ENCODE data around the gene CLTB. TPM values are rescaled to one million over a fixed set of nuclear protein-coding genes. Genes with fewer than 3 reads are reported as not detected.

Gene CLTB
- total and polyA plus RNA-seq, 2 of the 8 experiments (the other 6 are each of a cell fraction or from before 2014, with no cell fraction given): 25.9 to 34.9 TPM

DNA sequence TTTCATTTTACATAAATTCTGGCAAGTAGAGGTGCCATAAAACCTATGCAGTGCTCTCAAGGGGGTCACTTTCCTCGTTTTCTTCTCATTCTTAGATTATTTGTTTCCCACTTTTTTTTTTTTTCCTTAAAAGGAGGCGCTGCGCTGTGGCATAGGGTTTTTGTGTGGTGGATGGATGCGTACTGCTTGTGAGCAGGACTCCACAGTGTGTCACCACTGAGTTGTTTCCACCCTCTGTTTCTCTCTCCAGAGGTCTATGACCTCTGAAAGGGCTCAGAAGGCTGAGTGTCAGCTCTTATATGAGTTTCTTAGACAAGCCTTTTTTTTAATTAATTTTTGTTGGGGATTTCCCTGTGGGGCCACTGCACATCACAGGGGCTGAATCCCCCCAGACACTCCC, 13.6 kb upstream of the CLTB start:
- H3K4ac ChIP-seq (replicated peaks; ENCODE audit: insufficient read length, low read depth, low read length): no peak overlapping the region
- no peak overlapping the region for H3K14ac ChIP-seq (ENCODE audit: insufficient read length)
- H3K18ac ChIP-seq (ENCODE audit: extremely low read depth, low read length): no peak overlapping the region
- no peak overlapping the region for H3K56ac ChIP-seq (replicated peaks; ENCODE audit: insufficient read length, low read depth, low read length)
- H2AFZ ChIP-seq (ENCODE audit: low read length): no peak overlapping the region
- H3K27me3 ChIP-seq (replicated peaks in 1 of 4; ENCODE audit: control insufficient read depth in 3 of 4, extremely low read depth in 1 of 4, insufficient read depth in 3 of 4, low read length in 3 of 4): no peaks in the 10 kb centered on the region
- no peaks in the 10 kb centered on the region for H3K79me1 ChIP-seq (ENCODE audit: low read depth, low read length)
- peaks cover 8 to 11% of the 10 kb centered on the region in 2 experiments; a peak in 2 of 4 replicates for H3K9me3 ChIP-seq (ENCODE audit: insufficient read depth in 2 of 2, low read depth in 1 of 2, low read length in 1 of 2)
- H3K4me3 ChIP-seq (ENCODE audit: extremely low read depth in 1 of 4, insufficient read depth in 2 of 4, low read depth in 3 of 4, low read length in 4 of 4): no peak overlapping the region
- H3K27ac ChIP-seq (ENCODE audit: low read depth, low read length): no peak overlapping the region
- 87% methylated on average over 4 of the region's 4 CpGs; no CpG with 5 or more reads in 1 of the 2 experiments for WGBS, 2 experiments (ENCODE audit: extremely low coverage in 1 of 2, insufficient coverage in 1 of 2, insufficient read length in 1 of 2, insufficient replicate concordance in 2 of 2, low coverage in 1 of 2, low lambda C conversion rate in 2 of 2, missing lambda C conversion rate in 1 of 2)
- no peaks in the 10 kb centered on the region for H3K23me2 ChIP-seq (ENCODE audit: low read depth, low read length)
- no peak overlapping the region for H4K91ac ChIP-seq (replicated peaks; ENCODE audit: insufficient read length, low read length)
- no peak overlapping the region for H2AK5ac ChIP-seq (ENCODE audit: low read depth, low read length)
- H3K4me2 ChIP-seq (ENCODE audit: insufficient read depth in 1 of 2, low read depth in 2 of 2, low read length in 2 of 2): no peak overlapping the region
- H2BK5ac ChIP-seq (ENCODE audit: low read depth, low read length): no peak overlapping the region
- H2BK20ac ChIP-seq (ENCODE audit: low read length): no peak overlapping the region
- DNase-seq (ENCODE audit: low read depth in 1 of 2, low spot score in 2 of 2): no peak
- H2BK15ac ChIP-seq (ENCODE audit: low read length): no peak overlapping the region
- H3K23ac ChIP-seq (ENCODE audit: insufficient read length): no peak overlapping the region
- no peaks in the 10 kb centered on the region for H3K4me1 ChIP-seq (replicated peaks in 1 of 4; ENCODE audit: control insufficient read depth in 3 of 4, insufficient read depth in 4 of 4, low read length in 3 of 4)
- no peaks in the 10 kb centered on the region for H3K79me2 ChIP-seq (ENCODE audit: control insufficient read depth in 1 of 2, insufficient read depth in 2 of 2, low read length in 2 of 2)
- H3K9ac ChIP-seq (replicated peaks in 1 of 4; ENCODE audit: extremely low read depth in 1 of 4, low read depth in 3 of 4, low read length in 3 of 4): no peak overlapping the region
- no peak for FAIRE-seq
- H2BK12ac ChIP-seq (ENCODE audit: low read depth, low read length): no peak overlapping the region
- POLR2A ChIA-PET (ENCODE audit: partially characterized antibody): interaction anchor here (1.3 to 1.5 kb wide), 2 partner anchors 18 to 23 kb away, joined by 4 read pairs; no protein-coding TSS in a partner anchor
- no peak overlapping the region for H4K5ac ChIP-seq (ENCODE audit: insufficient read length, low read depth, low read length)
- CTCF ChIA-PET (ENCODE audit: partially characterized antibody): interaction anchor here (0.6 kb wide), 1 partner anchor 53 kb away, joined by 3 read pairs; no protein-coding TSS in a partner anchor
- no peak overlapping the region for H4K8ac ChIP-seq (ENCODE audit: extremely low read depth, insufficient read depth, low read length)
- no peak overlapping the region for H2BK120ac ChIP-seq (replicated peaks; ENCODE audit: low read depth, low read length)
- no peaks in the 10 kb centered on the region for H3K36me3 ChIP-seq (ENCODE audit: control insufficient read depth in 2 of 4, insufficient read depth in 4 of 4, low read length in 3 of 4)
- H4K20me1 ChIP-seq (replicated peaks in 1 of 2; ENCODE audit: control insufficient read depth in 1 of 2, insufficient read depth in 2 of 2, low read length in 2 of 2): no peaks in the 10 kb centered on the region
- TF ChIP-seq EZH2 (IDR thresholded peaks at IDR 0.05; ENCODE audit: low read depth, low read length, severe bottlenecking) (no peak), RAD21 (IDR thresholded peaks at IDR 0.05 in 1 of 2, conservative IDR thresholded peaks at IDR 0.05 in 1 of 2; ENCODE audit: low read depth in 2 of 2, low read length in 2 of 2) (no peak), CTBP2 (IDR thresholded peaks at IDR 0.05; ENCODE audit: borderline replicate concordance, insufficient read depth, insufficient read length, low read length) (no peak), NRF1 (IDR thresholded peaks at IDR 0.05; ENCODE audit: low read depth, low read length) (no peak), EP300 (IDR thresholded peaks at IDR 0.05; ENCODE audit: borderline replicate concordance in 1 of 2, low read depth in 2 of 2, low read length in 2 of 2) (no peak), NANOG (IDR thresholded peaks at IDR 0.05; ENCODE audit: insufficient read depth, low read depth, low read length, poor library complexity, severe bottlenecking) (no peak), CHD2 (IDR thresholded peaks at IDR 0.05; ENCODE audit: low read length) (no peak)
- TF ChIP-seq, protein P1, sequence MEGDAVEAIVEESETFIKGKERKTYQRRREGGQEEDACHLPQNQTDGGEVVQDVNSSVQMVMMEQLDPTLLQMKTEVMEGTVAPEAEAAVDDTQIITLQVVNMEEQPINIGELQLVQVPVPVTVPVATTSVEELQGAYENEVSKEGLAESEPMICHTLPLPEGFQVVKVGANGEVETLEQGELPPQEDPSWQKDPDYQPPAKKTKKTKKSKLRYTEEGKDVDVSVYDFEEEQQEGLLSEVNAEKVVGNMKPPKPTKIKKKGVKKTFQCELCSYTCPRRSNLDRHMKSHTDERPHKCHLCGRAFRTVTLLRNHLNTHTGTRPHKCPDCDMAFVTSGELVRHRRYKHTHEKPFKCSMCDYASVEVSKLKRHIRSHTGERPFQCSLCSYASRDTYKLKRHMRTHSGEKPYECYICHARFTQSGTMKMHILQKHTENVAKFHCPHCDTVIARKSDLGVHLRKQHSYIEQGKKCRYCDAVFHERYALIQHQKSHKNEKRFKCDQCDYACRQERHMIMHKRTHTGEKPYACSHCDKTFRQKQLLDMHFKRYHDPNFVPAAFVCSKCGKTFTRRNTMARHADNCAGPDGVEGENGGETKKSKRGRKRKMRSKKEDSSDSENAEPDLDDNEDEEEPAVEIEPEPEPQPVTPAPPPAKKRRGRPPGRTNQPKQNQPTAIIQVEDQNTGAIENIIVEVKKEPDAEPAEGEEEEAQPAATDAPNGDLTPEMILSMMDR (IDR thresholded peaks at IDR 0.05; ENCODE audit: control extremely low read depth in 1 of 3, insufficient read depth in 1 of 3, low read depth in 1 of 3, low read length in 3 of 3): no peak

All from H1 (cell line).